HK-2 (cell line): ENCODE data around the gene PEMT.
A peak's percentile ranks its signal among the peaks of the same experiment; 100 is the strongest.

Source experiments
- DNase-seq: peaks from one replicate; pipeline ENCODE4 v3.0.0-alpha.2; 2018; ENCODE audit not compliant: unreplicated experiment

Gene PEMT

GRCh38 chr17:17503566-17504130, 87.9 kb downstream of the PEMT start:
- no peak for DNase-seq

GRCh38 chr17:17502741-17503565, 88.6 kb downstream of the PEMT start:
- no peak for DNase-seq

GRCh38 chr17:17500999-17501605, 90.4 kb downstream of the PEMT start:
- DNase-seq = no peak

- no peak for DNase-seq
Observed at GRCh38 chr17:17499402-17500145, 91.9 kb downstream of the PEMT start.

- DNase-seq = no peak
Observed at GRCh38 chr17:17498606-17499301, 92.8 kb downstream of the PEMT start.

- DNase-seq = no peak
Observed at GRCh38 chr17:17497845-17498520, 93.5 kb downstream of the PEMT start.

GRCh38 chr17:17497065-17497844, 94.3 kb downstream of the PEMT start:
- DNase-seq = no peak

GRCh38 chr17:17496189-17497064, 95.1 kb downstream of the PEMT start, which contains the start of gene RASD1:
Gene RASD1 (minus strand): TSS chr17:17496395. CDS start chr17:17496181, 214 bp downstream.
- DNase-seq = peak; percentile 91

GRCh38 chr17:17495536-17496188, 95.8 kb downstream of the PEMT start:
- peak; percentile 27 for DNase-seq

- no peak for DNase-seq
Observed at GRCh38 chr17:17494870-17495535, 96.5 kb downstream of the PEMT start.

GRCh38 chr17:17494499-17494869, 97.0 kb downstream of the PEMT start:
- DNase-seq = no peak

- no peak for DNase-seq
Observed at GRCh38 chr17:17493986-17494466, 97.5 kb downstream of the PEMT start.

- DNase-seq = no peak
Observed at GRCh38 chr17:17493249-17493985, 98.1 kb downstream of the PEMT start.

- no peak for DNase-seq
Observed at GRCh38 chr17:17492571-17492970, 98.9 kb downstream of the PEMT start.

GRCh38 chr17:17492085-17492484, 99.4 kb downstream of the PEMT start:
- no peak for DNase-seq

- no peak for DNase-seq
Observed at GRCh38 chr17:17491546-17491988, 99.9 kb downstream of the PEMT start.

- no peak for DNase-seq
Observed at GRCh38 chr17:17491031-17491471, 100.5 kb downstream of the PEMT start.
